Hepatocyte (in vitro differentiated cells): ENCODE results near the gene UBXN7. TPM values are rescaled to one million over a fixed set of nuclear protein-coding genes. Genes with fewer than 3 reads are reported as not detected.

ENCODE experiments used
- DNase-seq: peaks from one replicate; pipeline ENCODE4 v3.0.0-alpha.2; 2016; ENCODE audit warnings: low spot score
- H2AFZ ChIP-seq: fragments of 200-600 bp; sonication (generic); 2 replicates; pipeline ENCODE4 v1.6.0; 2016; ENCODE audit warnings: antibody characterized with exemption, mild to moderate bottlenecking
- H3K27ac ChIP-seq: fragments of 200-600 bp; sonication (generic); 2 replicates; pipeline ENCODE4 v1.5.1; 2016; ENCODE audit warnings: mild to moderate bottlenecking
- H3K27me3 ChIP-seq: fragments of 200-600 bp; sonication (generic); 2 replicates; pipeline ENCODE4 v1.6.1; 2016
- H3K36me3 ChIP-seq: fragments of 200-600 bp; sonication (generic); replicated peaks from 2 replicates; pipeline ENCODE4 v1.5.1; 2016; ENCODE audit warnings: low read depth; ENCODE audit not compliant: insufficient read depth
- H3K4me1 ChIP-seq: fragments of 200-600 bp; sonication (generic); 2 replicates; pipeline ENCODE4 v1.5.1; 2016; ENCODE audit warnings: mild to moderate bottlenecking, moderate library complexity; ENCODE audit not compliant: insufficient read depth
- H3K4me2 ChIP-seq: fragments of 200-600 bp; sonication (generic); 2 replicates; pipeline ENCODE4 v1.6.0; 2016
- H3K4me3 ChIP-seq: fragments of 200-600 bp; sonication (generic); 2 replicates; pipeline ENCODE4 v1.5.1; 2016; ENCODE audit warnings: mild to moderate bottlenecking
- H3K79me2 ChIP-seq: fragments of 200-600 bp; sonication (generic); 2 replicates; pipeline ENCODE4 v1.6.0; 2017; ENCODE audit warnings: mild to moderate bottlenecking
- H3K9me2 ChIP-seq: fragments of 200-600 bp; sonication (generic); replicated peaks from 2 replicates; pipeline ENCODE4 v1.6.0; 2017; ENCODE audit warnings: mild to moderate bottlenecking; ENCODE audit not compliant: insufficient read depth
- H3K9me3 ChIP-seq: fragments of 200-600 bp; sonication (generic); 2 replicates; pipeline ENCODE4 v1.5.1; 2016; ENCODE audit warnings: low read depth, mild to moderate bottlenecking
- H4K20me1 ChIP-seq: fragments of 200-600 bp; sonication (generic); 2 replicates; pipeline ENCODE4 v1.6.0; 2016; ENCODE audit warnings: mild to moderate bottlenecking; ENCODE audit not compliant: insufficient read depth, poor library complexity, severe bottlenecking
- EZH2 ChIP-seq: fragments of 200-600 bp; sonication (generic); IDR thresholded peaks from 2 replicates; pipeline ENCODE4 v1.6.1; 2016; ENCODE audit warnings: antibody characterized with exemption, mild to moderate bottlenecking, borderline replicate concordance
- EZH2phosphoT487 ChIP-seq: fragments of 200-600 bp; sonication (generic); IDR thresholded peaks from one replicate; pipeline ENCODE4 v1.6.1; 2018; ENCODE audit warnings: antibody characterized with exemption, mild to moderate bottlenecking, low read depth, moderate library complexity; ENCODE audit not compliant: unreplicated experiment, severe bottlenecking
- WGBS: methylation state at CpG from one replicate; pipeline ENCODE4 v1.1.6; 2016; ENCODE audit warnings: low lambda C conversion rate; ENCODE audit errors: missing lambda C conversion rate; 5-methylcytosine and 5-hydroxymethylcytosine counted together
- polyA plus RNA-seq: library from polyadenylated mRNA; unstranded; fragments of >200 nt; fragmentation: Nextera tagmentation; extraction: Ambion mirVana; gene quantifications from 2 replicates; pipeline ENCODE4 v1.2.1, GENCODE V29; 2016
- total RNA-seq: library from RNA; depleted of rRNA; stranded (reverse); fragments of >200 nt; gene quantifications from 2 replicates; pipeline ENCODE4 v1.2.3, GENCODE V29; 2014
- TF ChIP-seq, protein P1 (sequence below): fragments of 200-600 bp; sonication (generic); IDR thresholded peaks from 2 replicates; pipeline ENCODE4 v1.5.1; 2016; ENCODE audit warnings: antibody characterized with exemption, mild to moderate bottlenecking; ENCODE audit not compliant: poor library complexity

The UBXN7 gene
- total and polyA plus RNA-seq, 2 experiments from 2014 or later: 18.6 to 32.4 TPM

GRCh38 chr3:196340466-196340865 is 91.8 kb downstream of the UBXN7 start:
- Histone ChIP-seq H3K9me3 (no peaks in the 10 kb centered on the region), H3K79me2 (no peaks in the 10 kb centered on the region), H3K4me2 (no peak overlapping the region), H3K27me3 (no peaks in the 10 kb centered on the region), H3K4me1 (no peaks in the 10 kb centered on the region), H3K9me2 (no peaks in the 10 kb centered on the region), H2AFZ (no peak overlapping the region), H4K20me1 (no peaks in the 10 kb centered on the region), H3K27ac (no peak overlapping the region), H3K36me3 (no peaks in the 10 kb centered on the region), H3K4me3 (no peak overlapping the region)
- no peak for DNase-seq
- WGBS: 82% methylated on average over 2 of the region's 2 CpGs
- TF ChIP-seq, protein P1, sequence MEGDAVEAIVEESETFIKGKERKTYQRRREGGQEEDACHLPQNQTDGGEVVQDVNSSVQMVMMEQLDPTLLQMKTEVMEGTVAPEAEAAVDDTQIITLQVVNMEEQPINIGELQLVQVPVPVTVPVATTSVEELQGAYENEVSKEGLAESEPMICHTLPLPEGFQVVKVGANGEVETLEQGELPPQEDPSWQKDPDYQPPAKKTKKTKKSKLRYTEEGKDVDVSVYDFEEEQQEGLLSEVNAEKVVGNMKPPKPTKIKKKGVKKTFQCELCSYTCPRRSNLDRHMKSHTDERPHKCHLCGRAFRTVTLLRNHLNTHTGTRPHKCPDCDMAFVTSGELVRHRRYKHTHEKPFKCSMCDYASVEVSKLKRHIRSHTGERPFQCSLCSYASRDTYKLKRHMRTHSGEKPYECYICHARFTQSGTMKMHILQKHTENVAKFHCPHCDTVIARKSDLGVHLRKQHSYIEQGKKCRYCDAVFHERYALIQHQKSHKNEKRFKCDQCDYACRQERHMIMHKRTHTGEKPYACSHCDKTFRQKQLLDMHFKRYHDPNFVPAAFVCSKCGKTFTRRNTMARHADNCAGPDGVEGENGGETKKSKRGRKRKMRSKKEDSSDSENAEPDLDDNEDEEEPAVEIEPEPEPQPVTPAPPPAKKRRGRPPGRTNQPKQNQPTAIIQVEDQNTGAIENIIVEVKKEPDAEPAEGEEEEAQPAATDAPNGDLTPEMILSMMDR: no peak
- TF ChIP-seq EZH2: no peak
- no peak for TF ChIP-seq EZH2phosphoT487

DNA sequence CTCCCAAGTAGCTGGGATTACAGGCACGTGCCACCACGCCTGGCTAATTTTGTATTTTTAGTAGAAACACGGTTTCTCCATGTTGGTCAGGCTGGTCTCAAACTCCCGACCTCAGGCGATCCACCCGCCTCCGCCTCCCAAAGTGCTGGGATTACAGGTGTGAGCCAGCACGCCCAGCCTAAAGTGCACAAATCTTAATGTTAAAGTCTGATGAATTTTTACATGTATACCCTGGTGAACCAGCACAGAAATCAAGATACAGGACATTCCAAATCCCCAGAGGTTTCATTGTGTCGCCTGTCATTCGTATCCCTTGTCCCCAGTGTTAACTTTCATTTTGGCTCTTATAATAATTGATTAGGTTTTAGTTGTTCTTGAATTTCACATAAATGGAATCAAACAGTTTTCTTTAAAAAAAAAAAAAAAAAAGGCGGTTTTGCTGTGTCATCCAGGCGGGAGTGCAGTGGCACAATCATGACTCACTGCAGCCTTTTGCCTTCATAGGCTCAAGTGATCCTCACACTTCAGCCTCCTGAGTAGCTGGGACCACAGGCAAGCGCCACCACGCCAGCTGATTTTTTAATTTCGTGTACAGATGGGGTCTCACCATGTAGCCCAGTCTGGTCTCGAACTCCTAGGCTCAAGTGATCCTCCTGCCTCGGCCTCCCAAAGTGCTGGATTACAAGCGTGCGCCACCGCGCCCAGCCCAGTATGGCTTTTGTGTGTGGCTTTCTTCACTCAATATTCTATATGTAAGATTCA is 92.6 kb downstream of the UBXN7 start:
- H3K36me3 ChIP-seq: no peaks in the 10 kb centered on the region
- H3K27me3 ChIP-seq: no peaks in the 10 kb centered on the region
- H4K20me1 ChIP-seq: no peaks in the 10 kb centered on the region
- TF ChIP-seq, protein P1: no peak
- no peak for TF ChIP-seq EZH2phosphoT487
- no peak for TF ChIP-seq EZH2
- H3K4me1 ChIP-seq: no peaks in the 10 kb centered on the region
- H3K9me2 ChIP-seq: no peaks in the 10 kb centered on the region
- H3K9me3 ChIP-seq: no peaks in the 10 kb centered on the region
- H3K79me2 ChIP-seq: no peaks in the 10 kb centered on the region
- DNase-seq: no peak
- 95% methylated on average over 21 of the region's 21 CpGs for WGBS
- H2AFZ ChIP-seq: no peak overlapping the region
- H3K4me2 ChIP-seq: no peak overlapping the region
- no peak overlapping the region for H3K4me3 ChIP-seq
- H3K27ac ChIP-seq: no peak overlapping the region

DNA sequence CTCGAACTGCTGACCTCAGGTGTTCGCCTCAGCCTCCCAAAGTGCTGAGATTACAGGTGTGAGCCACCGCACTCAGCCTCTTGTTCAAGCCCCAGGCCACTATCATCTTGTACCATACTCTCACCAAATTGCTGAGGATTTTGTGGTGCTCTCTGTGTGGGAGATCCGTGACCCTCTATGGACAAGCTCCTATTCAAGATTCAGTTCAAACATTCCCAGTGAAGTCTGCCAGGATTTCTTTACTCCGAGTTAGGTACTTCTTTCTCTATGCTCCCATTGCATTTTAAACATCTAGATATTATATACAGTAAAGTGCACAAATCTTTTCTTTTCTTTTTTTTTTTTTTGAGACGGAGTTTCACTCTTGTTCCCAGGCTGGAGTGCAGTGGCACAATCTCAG is 93.2 kb downstream of the UBXN7 start:
- no peak for DNase-seq
- H3K27me3 ChIP-seq: no peaks in the 10 kb centered on the region
- no peak for TF ChIP-seq EZH2
- TF ChIP-seq EZH2phosphoT487: no peak
- TF ChIP-seq, protein P1: no peak
- no peak overlapping the region for H3K4me2 ChIP-seq
- H3K27ac ChIP-seq: no peak overlapping the region
- no peaks in the 10 kb centered on the region for H3K9me3 ChIP-seq
- H3K4me1 ChIP-seq: no peaks in the 10 kb centered on the region
- H3K36me3 ChIP-seq: no peaks in the 10 kb centered on the region
- no peaks in the 10 kb centered on the region for H3K9me2 ChIP-seq
- 93% methylated on average over 6 of the region's 6 CpGs for WGBS
- H3K4me3 ChIP-seq: no peak overlapping the region
- no peak overlapping the region for H2AFZ ChIP-seq
- no peaks in the 10 kb centered on the region for H3K79me2 ChIP-seq
- no peaks in the 10 kb centered on the region for H4K20me1 ChIP-seq
